Germinal center (tissue), 1 donor: Measurements from ENCODE around the gene ARL15.

Experiments used
- DNase-seq: peaks from one replicate; pipeline ENCODE4 v3.0.0; 2012; ENCODE audit warnings: mixed read lengths, low spot score

Gene ARL15

GRCh38 chr5:54022223-54022622 lies 288.1 kb downstream of the ARL15 start:
- DNase-seq = no peak

GRCh38 chr5:54021431-54022164 lies 288.8 kb downstream of the ARL15 start:
- DNase-seq = no peak

GRCh38 chr5:54018438-54018837 lies 291.9 kb downstream of the ARL15 start:
- no peak for DNase-seq

- DNase-seq = no peak
Observed at GRCh38 chr5:54017580-54017979, 292.8 kb downstream of the ARL15 start.

- DNase-seq = no peak
Observed at GRCh38 chr5:54013556-54014194, 296.7 kb downstream of the ARL15 start.

GRCh38 chr5:54009828-54010227 lies 300.5 kb downstream of the ARL15 start:
- no peak for DNase-seq

- no peak for DNase-seq
Observed at GRCh38 chr5:54009357-54009756, 301.0 kb downstream of the ARL15 start.

- no peak for DNase-seq
Observed at GRCh38 chr5:54007827-54008777, 302.3 kb downstream of the ARL15 start.

- no peak for DNase-seq
Observed at GRCh38 chr5:54004697-54005096, 305.7 kb downstream of the ARL15 start.

- DNase-seq = no peak
Observed at GRCh38 chr5:54002779-54003178, 307.6 kb downstream of the ARL15 start.

- no peak for DNase-seq
Observed at GRCh38 chr5:54001976-54002775, 308.2 kb downstream of the ARL15 start.

GRCh38 chr5:54000011-54000410 lies 310.4 kb downstream of the ARL15 start:
- DNase-seq = no peak

- no peak for DNase-seq
Observed at GRCh38 chr5:53997736-53998627, 312.4 kb downstream of the ARL15 start.

GRCh38 chr5:53996008-53996407 lies 314.4 kb downstream of the ARL15 start:
- no peak for DNase-seq

GRCh38 chr5:53994148-53994547 lies 316.2 kb downstream of the ARL15 start:
- DNase-seq = no peak

GRCh38 chr5:53991942-53992341 lies 318.4 kb downstream of the ARL15 start:
- no peak for DNase-seq

GRCh38 chr5:53987101-53987500 lies 323.3 kb downstream of the ARL15 start:
- DNase-seq = no peak

- DNase-seq = no peak
Observed at GRCh38 chr5:53985796-53986195, 324.6 kb downstream of the ARL15 start.

- no peak for DNase-seq
Observed at GRCh38 chr5:53984971-53985370, 325.4 kb downstream of the ARL15 start.

- no peak for DNase-seq
Observed at GRCh38 chr5:53983568-53984460, 326.6 kb downstream of the ARL15 start.
